Measurements from ENCODE around the gene CADM1. TPM values are rescaled to one million over a fixed set of nuclear protein-coding genes. Genes with fewer than 3 reads are reported as not detected.

Gene CADM1
- total and polyA plus RNA-seq, 2 donors (not counting 3 experiments of a cell fraction or from before 2014, with no cell fraction given): 0.52 to 2.6 TPM

GRCh38 chr11:115263799-115264656 lies 240.2 kb downstream of the CADM1 start:
- TF ChIP-seq MYC (IDR thresholded peaks at IDR 0.05; ENCODE audit: low read depth, low read length) (no peak), MAX (IDR thresholded peaks at IDR 0.05; ENCODE audit: insufficient read depth, insufficient read length) (no peak), CTCF (IDR thresholded peaks at IDR 0.05; ENCODE audit: extremely low read depth in 1 of 2, insufficient read depth in 1 of 2, low read depth in 1 of 2, low read length in 2 of 2) (no peak), FOS (IDR thresholded peaks at IDR 0.05; ENCODE audit: borderline replicate concordance, insufficient read depth, low read length) (no peak), POLR2AphosphoS5 (IDR thresholded peaks at IDR 0.05; ENCODE audit: insufficient read depth, low read depth, low read length) (no peak), POLR2A (IDR thresholded peaks at IDR 0.05; ENCODE audit: low read depth, low read length) (no peak), EZH2 (IDR thresholded peaks at IDR 0.05; ENCODE audit: borderline replicate concordance, low read depth, low read length, severe bottlenecking) (no peak), GATA2 (IDR thresholded peaks at IDR 0.05; ENCODE audit: insufficient read depth, insufficient read length, low read depth, low read length) (no peak), JUN (IDR thresholded peaks at IDR 0.05; ENCODE audit: borderline replicate concordance, insufficient read depth, insufficient read length, low read depth) (no peak)
- no TSS peak for BruUV-seq (replicated peaks)
- Histone ChIP-seq H3K9me1 (replicated peaks; ENCODE audit: control insufficient read depth, extremely low read depth, insufficient read depth, low read length) (no peaks in the 10 kb centered on the region), H3K9ac (replicated peaks; ENCODE audit: extremely low read depth, insufficient read depth, low read length) (no peak overlapping the region), H3K27ac (ENCODE audit: insufficient read depth, low read depth, low read length) (no peak overlapping the region), H3K79me2 (ENCODE audit: control insufficient read depth, insufficient read depth, low read length) (no peaks in the 10 kb centered on the region), H2AFZ (ENCODE audit: low read depth, low read length) (no peak overlapping the region), H4K20me1 (replicated peaks; ENCODE audit: control insufficient read depth, extremely low read depth, insufficient read depth, low read length) (no peaks in the 10 kb centered on the region), H3K9me3 (replicated peaks; ENCODE audit: control insufficient read depth, insufficient read depth, low read length) (no peaks in the 10 kb centered on the region), H3K4me3 (replicated peaks in 1 of 3; ENCODE audit: insufficient read depth in 1 of 3, low read depth in 1 of 3, low read length in 3 of 3) (no peak overlapping the region), H3K4me1 (ENCODE audit: control insufficient read depth, extremely low read depth, insufficient read depth, low read length) (no peaks in the 10 kb centered on the region), H3K36me3 (ENCODE audit: control insufficient read depth in 2 of 2, extremely low read depth in 1 of 2, insufficient read depth in 2 of 2, low read length in 2 of 2) (no peaks in the 10 kb centered on the region), H3K27me3 (ENCODE audit: control insufficient read depth in 2 of 2, insufficient read depth in 2 of 2, low read length in 2 of 2) (no peaks in the 10 kb centered on the region), H3K4me2 (ENCODE audit: insufficient read depth, low read length) (no peak overlapping the region)
- FAIRE-seq (no peak), DNase-seq (ENCODE audit: low read depth, low spot score) (no peak)
- dilution Hi-C loops (cut with MboI; ENCODE audit: extremely low pct_ligation_motif_present, low sequenced_read_pairs): no loop called here
- intact Hi-C loops (cut with micrococcal nuclease): no loop called here
- CTCF ChIA-PET: no interaction called here
- POLR2A ChIA-PET: no interaction called here
